Measurements from ENCODE around the gene APOBEC3C.

GRCh38 chr22:38970551-38970950, 43.5 kb upstream of the APOBEC3C start:
- TF ChIP-seq POLR2A (IDR thresholded peaks at IDR 0.05), result no peak
- TF ChIP-seq CTCF (IDR thresholded peaks at IDR 0.05), result no peak

All from thyroid gland (tissue), 4 donors.